ENCODE measurements around the gene LRRC18.

Gene LRRC18

DNA sequence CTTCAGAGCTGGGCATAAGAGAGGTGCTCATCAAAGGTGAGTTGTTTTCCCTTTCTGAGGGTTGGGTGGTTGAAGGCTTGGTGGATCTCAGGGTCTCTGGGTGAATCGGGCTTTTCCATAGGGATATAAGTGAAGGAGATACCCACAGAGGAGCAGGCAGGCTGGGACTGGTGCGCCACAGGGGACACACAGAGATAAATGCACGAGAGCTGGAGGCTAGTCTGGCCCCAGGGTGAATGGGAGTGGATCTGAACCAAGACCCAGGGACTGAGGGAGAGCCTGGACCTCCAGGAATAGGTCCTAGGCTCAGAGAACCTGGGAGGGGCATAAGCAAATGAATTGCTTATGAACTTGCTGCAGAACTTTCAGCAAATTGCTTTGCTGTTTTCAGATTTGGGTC lies 61.5 kb downstream of the LRRC18 start:
- DNase-seq: no peak

DNA sequence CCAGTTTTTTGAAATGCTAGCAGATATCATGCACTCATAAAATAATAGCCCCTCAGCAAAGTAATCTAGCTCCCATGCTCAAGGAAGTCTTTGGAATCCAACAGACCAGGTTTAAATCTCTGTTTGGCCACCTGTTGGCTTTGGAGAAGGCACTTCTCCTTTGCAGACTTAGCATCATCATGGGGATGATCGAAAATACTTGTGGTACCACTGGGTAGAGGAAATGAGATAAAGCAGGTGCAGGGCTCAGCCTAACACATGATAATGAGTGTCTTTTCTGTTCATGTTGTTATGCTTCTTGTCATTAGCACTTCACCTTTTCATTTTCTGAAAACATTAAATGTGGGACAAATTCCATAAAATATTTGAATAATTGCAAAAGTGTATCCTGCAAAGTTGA lies 67.4 kb downstream of the LRRC18 start:
- DNase-seq: no peak

Data from activated CD4-positive, alpha-beta T cell treated with anti-CD3 and anti-CD28 coated beads, Interleukin-2, amount 50 U/mL, for 16 hours (primary cell).